Measurements from ENCODE around the gene CDX1.

The CDX1 gene

DNA sequence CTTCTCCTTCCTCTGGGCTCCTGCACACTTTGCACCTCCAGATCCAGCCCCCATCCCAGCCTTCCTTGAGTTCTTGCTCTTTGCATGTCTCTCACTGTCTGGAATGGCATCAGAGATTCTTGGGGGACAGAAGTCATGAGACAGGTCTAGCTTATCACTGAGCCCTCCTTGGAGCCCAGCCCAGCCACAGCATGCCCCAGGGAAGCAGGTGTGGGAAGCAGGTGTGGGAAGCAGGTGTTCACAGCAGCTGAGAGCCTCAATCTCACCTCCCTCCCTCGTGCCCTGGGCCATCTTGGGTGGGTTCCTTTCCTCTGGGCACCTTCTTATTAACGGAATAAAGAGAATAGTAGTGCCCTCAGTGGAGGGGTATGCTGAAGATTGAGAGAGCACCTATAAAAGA, 50.5 kb downstream of the CDX1 start:
- no peak for DNase-seq (ENCODE audit: low spot score)
- TF ChIP-seq, protein P1, sequence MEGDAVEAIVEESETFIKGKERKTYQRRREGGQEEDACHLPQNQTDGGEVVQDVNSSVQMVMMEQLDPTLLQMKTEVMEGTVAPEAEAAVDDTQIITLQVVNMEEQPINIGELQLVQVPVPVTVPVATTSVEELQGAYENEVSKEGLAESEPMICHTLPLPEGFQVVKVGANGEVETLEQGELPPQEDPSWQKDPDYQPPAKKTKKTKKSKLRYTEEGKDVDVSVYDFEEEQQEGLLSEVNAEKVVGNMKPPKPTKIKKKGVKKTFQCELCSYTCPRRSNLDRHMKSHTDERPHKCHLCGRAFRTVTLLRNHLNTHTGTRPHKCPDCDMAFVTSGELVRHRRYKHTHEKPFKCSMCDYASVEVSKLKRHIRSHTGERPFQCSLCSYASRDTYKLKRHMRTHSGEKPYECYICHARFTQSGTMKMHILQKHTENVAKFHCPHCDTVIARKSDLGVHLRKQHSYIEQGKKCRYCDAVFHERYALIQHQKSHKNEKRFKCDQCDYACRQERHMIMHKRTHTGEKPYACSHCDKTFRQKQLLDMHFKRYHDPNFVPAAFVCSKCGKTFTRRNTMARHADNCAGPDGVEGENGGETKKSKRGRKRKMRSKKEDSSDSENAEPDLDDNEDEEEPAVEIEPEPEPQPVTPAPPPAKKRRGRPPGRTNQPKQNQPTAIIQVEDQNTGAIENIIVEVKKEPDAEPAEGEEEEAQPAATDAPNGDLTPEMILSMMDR (IDR thresholded peaks at IDR 0.05; ENCODE audit: extremely low read depth, missing control alignments), result no peak

DNA sequence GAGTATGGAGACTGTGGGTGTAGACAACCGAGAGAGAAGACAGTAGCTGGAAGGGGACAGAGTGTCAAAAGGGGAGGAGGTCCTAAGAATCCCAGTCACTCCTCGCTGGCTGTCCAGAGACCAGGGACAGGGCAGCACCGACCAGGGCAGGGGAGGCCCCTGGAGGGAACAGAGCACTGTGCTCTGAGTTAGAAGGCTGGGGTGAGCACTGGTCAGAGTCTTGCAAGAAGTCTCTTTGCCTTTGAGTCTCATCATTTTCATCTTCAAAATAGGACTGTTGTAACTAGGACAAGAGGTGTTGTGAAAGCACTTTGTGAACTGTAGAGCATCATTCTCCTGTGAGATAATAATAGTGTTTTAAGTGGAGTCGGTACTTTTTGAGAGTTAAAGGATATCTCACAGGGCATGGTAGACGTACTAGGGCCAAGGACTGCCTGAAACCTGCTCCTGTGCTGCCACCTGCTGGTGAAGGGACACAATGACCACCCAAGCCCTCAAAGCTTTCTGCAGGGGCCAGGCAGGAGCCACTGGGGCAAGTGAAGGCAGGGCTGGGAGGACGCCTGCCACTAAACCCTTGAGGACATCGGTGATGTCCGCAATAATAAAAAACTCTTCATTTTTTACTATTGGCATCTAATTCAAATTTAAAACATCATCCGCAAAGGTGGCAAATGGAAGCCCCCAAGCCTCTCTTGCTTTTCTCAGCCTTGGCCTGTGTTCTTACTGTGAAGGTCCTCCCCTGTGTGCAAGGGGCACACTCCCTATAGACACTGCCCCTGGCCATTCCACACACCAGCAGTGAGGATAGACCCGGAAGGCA, 51.5 kb downstream of the CDX1 start:
- peak; percentile 90 for DNase-seq (ENCODE audit: low spot score)

DNA sequence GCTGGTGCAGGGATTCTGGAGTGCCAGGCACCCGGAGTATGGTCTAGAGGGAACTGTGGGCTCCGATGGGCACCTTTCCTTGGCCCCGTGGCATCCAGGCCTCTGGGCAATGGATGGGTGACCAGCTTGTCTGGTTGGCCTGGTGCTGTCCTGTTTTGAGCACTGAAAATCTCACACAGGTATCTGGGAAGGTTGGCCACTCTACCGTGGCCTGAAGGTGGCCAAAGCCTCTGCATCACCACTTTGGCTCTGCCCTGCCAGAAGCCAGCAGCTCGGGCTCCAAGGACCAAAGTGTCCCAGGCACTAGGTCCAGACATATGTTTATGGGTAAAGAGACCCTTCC, 52.1 kb downstream of the CDX1 start:
- TF ChIP-seq, protein P1 (IDR thresholded peaks at IDR 0.05; ENCODE audit: extremely low read depth, missing control alignments), result no peak
- DNase-seq (ENCODE audit: low spot score), result no peak

More for the DNA sequence above, 51.5 kb downstream of the CDX1 start:
- TF ChIP-seq, protein P1 (IDR thresholded peaks at IDR 0.05; ENCODE audit: extremely low read depth, missing control alignments), result peak; percentile 94

DNA sequence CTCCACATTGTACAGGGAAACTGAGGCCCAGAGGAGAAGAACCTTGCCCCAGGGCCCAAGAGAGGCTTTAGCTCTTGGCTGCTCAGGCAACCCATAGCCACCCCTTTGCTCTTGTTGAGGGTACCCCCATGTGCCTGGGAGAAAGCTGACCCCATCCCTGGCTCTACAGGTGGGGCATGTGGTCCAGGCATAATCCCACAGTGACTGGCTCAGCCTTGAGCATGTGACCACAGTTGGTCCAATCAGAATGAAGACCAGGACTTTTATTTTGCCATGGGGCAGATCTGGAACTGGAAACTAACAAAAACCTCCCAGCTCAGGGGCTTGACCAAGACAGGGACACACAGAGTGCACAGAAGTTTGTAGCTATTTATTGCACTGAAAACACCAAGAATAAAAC, 52.6 kb downstream of the CDX1 start:
- no peak for DNase-seq (ENCODE audit: low spot score)

DNA sequence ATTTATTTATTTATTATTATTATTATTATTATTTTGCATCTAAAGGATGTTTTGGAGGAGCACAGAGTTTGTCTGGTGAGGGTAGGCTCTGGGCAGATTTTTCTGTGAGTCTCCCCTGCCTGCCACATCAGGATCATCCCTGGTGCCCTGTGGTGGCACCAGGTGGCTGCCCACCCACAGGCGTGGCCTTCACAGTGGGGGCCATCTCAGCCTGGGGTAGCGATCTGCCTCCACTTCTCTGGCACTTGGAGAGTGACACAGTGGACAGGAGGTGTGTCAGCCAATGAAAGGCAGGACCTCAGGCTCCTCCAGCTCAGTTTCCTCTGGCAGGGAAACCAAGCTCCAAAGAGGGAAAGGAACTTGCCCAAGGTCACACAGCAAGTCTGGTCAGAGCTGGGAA, 53.3 kb downstream of the CDX1 start:
- DNase-seq (ENCODE audit: low spot score), result no peak

More for the DNA sequence above, 52.6 kb downstream of the CDX1 start:
- TF ChIP-seq, protein P1 (IDR thresholded peaks at IDR 0.05; ENCODE audit: extremely low read depth, missing control alignments), result no peak

DNA sequence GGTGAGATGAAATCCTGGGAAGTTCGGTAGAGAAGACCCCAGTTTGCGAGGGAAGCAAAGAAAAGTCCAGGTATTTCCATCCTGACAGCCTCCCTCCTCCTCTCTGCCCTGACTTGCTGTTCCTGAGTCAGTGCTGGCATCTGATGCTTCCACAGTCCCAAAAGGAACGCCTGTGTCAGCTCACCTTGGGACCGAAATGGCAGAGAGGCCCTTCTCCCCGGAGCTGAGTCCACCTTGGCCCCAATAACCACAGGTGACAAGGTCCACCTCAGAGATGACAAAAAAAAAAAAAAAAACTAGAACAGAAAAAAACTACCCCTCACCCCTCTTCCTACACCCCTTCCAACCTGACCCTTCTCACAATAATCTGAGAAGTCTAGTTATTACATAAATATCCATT, 54.9 kb downstream of the CDX1 start:
- DNase-seq (ENCODE audit: low spot score), result no peak
- TF ChIP-seq, protein P1 (IDR thresholded peaks at IDR 0.05; ENCODE audit: extremely low read depth, missing control alignments), result no peak

More for the DNA sequence above, 53.3 kb downstream of the CDX1 start:
- TF ChIP-seq, protein P1 (IDR thresholded peaks at IDR 0.05; ENCODE audit: extremely low read depth, missing control alignments), result no peak

DNA sequence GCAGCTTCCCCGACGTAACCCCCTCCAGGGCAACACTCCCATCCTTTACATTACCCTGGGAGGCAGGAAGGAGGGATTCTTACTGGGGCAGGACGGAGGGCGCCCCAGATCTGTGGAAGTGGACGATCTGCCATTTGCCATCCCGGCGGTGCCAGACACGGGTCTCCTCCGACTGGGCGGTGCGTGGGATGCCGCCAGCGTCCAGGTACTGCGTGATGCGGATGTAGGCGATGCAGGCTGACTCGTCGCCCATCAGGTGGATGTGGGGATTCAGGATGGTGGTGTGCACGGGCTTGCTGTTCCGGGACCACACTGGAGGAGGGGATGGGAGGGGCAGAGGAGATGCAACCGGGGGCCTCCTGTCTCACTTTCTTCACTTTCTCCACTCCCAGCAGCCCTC, 56.3 kb downstream of the CDX1 start:
- DNase-seq (ENCODE audit: low spot score), result no peak
- TF ChIP-seq, protein P1 (IDR thresholded peaks at IDR 0.05; ENCODE audit: extremely low read depth, missing control alignments), result no peak

Measured in GM20000 (cell line).